Measurements from ENCODE around the gene MRLN.
"Not testable (repeated sequence)": the region's sequence is repeated elsewhere in the genome, so short reads cannot be mapped to it uniquely, and the experiment has no call there.

The MRLN gene

GRCh38 chr10:59793919-59794318 is 40.7 kb upstream of the MRLN start:
- no peaks in the 10 kb centered on the region for H3K79me2 ChIP-seq (ENCODE audit: insufficient read depth, low read length)
- H3K4me3 ChIP-seq (ENCODE audit: insufficient read depth, low read length, poor library complexity, severe bottlenecking), result no peak overlapping the region
- H4K20me1 ChIP-seq (ENCODE audit: low read depth, low read length), result no peaks in the 10 kb centered on the region
- H3F3A ChIP-seq (ENCODE audit: insufficient read depth), result no peaks in the 10 kb centered on the region
- H3K36me3 ChIP-seq (ENCODE audit: low read length), result peaks cover 26% of the 10 kb centered on the region
- H3K9me3 ChIP-seq (ENCODE audit: insufficient read depth, low read length), result no peaks in the 10 kb centered on the region
- H2AFZ ChIP-seq (ENCODE audit: low read depth, low read length, severe bottlenecking), result no peak overlapping the region
- no peaks in the 10 kb centered on the region for H3K27me3 ChIP-seq (ENCODE audit: low read length)
- H3K9me2 ChIP-seq (replicated peaks; ENCODE audit: insufficient read depth, low read length), result no peaks in the 10 kb centered on the region
- no peak overlapping the region for H3K27ac ChIP-seq (ENCODE audit: low read depth, low read length)
- H3K4me2 ChIP-seq (ENCODE audit: low read depth, low read length, poor library complexity, severe bottlenecking), result no peak overlapping the region
- no peak overlapping the region for H3K9ac ChIP-seq (ENCODE audit: low read length)
- TF ChIP-seq, protein P1, sequence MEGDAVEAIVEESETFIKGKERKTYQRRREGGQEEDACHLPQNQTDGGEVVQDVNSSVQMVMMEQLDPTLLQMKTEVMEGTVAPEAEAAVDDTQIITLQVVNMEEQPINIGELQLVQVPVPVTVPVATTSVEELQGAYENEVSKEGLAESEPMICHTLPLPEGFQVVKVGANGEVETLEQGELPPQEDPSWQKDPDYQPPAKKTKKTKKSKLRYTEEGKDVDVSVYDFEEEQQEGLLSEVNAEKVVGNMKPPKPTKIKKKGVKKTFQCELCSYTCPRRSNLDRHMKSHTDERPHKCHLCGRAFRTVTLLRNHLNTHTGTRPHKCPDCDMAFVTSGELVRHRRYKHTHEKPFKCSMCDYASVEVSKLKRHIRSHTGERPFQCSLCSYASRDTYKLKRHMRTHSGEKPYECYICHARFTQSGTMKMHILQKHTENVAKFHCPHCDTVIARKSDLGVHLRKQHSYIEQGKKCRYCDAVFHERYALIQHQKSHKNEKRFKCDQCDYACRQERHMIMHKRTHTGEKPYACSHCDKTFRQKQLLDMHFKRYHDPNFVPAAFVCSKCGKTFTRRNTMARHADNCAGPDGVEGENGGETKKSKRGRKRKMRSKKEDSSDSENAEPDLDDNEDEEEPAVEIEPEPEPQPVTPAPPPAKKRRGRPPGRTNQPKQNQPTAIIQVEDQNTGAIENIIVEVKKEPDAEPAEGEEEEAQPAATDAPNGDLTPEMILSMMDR (IDR thresholded peaks at IDR 0.05; ENCODE audit: insufficient read depth, low read length, poor library complexity, severe bottlenecking), result no peak
- no peak for TF ChIP-seq EZH2phosphoT487 (conservative IDR thresholded peaks at IDR 0.05; ENCODE audit: low read length)

GRCh38 chr10:59792812-59793211 is 39.6 kb upstream of the MRLN start:
- no peak overlapping the region for H3K4me2 ChIP-seq (ENCODE audit: low read depth, low read length, poor library complexity, severe bottlenecking)
- H3K27me3 ChIP-seq (ENCODE audit: low read length), result no peaks in the 10 kb centered on the region
- no peaks in the 10 kb centered on the region for H4K20me1 ChIP-seq (ENCODE audit: low read depth, low read length)
- H3K9ac ChIP-seq (ENCODE audit: low read length), result no peak overlapping the region
- no peaks in the 10 kb centered on the region for H3K9me3 ChIP-seq (ENCODE audit: insufficient read depth, low read length)
- no peak for TF ChIP-seq EZH2phosphoT487 (conservative IDR thresholded peaks at IDR 0.05; ENCODE audit: low read length)
- TF ChIP-seq, protein P1 (IDR thresholded peaks at IDR 0.05; ENCODE audit: insufficient read depth, low read length, poor library complexity, severe bottlenecking), result no peak
- no peaks in the 10 kb centered on the region for H3K79me2 ChIP-seq (ENCODE audit: insufficient read depth, low read length)
- no peaks in the 10 kb centered on the region for H3K9me2 ChIP-seq (replicated peaks; ENCODE audit: insufficient read depth, low read length)
- no peaks in the 10 kb centered on the region for H3F3A ChIP-seq (ENCODE audit: insufficient read depth)
- no peak overlapping the region for H3K4me3 ChIP-seq (ENCODE audit: insufficient read depth, low read length, poor library complexity, severe bottlenecking)
- no peak overlapping the region for H2AFZ ChIP-seq (ENCODE audit: low read depth, low read length, severe bottlenecking)
- H3K27ac ChIP-seq (ENCODE audit: low read depth, low read length), result no peak overlapping the region
- peaks cover 26% of the 10 kb centered on the region for H3K36me3 ChIP-seq (ENCODE audit: low read length)

GRCh38 chr10:59791601-59792000 is 38.3 kb upstream of the MRLN start:
- Histone ChIP-seq H3K9me2 (replicated peaks; ENCODE audit: insufficient read depth, low read length) (no peaks in the 10 kb centered on the region), H2AFZ (ENCODE audit: low read depth, low read length, severe bottlenecking) (no peak overlapping the region), H3F3A (ENCODE audit: insufficient read depth) (no peaks in the 10 kb centered on the region), H3K9me3 (ENCODE audit: insufficient read depth, low read length) (no peaks in the 10 kb centered on the region), H3K9ac (ENCODE audit: low read length) (no peak overlapping the region), H4K20me1 (ENCODE audit: low read depth, low read length) (no peaks in the 10 kb centered on the region), H3K27ac (ENCODE audit: low read depth, low read length) (no peak overlapping the region), H3K4me3 (ENCODE audit: insufficient read depth, low read length, poor library complexity, severe bottlenecking) (no peak overlapping the region), H3K36me3 (ENCODE audit: low read length) (peaks cover 19% of the 10 kb centered on the region), H3K27me3 (ENCODE audit: low read length) (no peaks in the 10 kb centered on the region), H3K79me2 (ENCODE audit: insufficient read depth, low read length) (no peaks in the 10 kb centered on the region), H3K4me2 (ENCODE audit: low read depth, low read length, poor library complexity, severe bottlenecking) (no peak overlapping the region)
- TF ChIP-seq, protein P1 (IDR thresholded peaks at IDR 0.05; ENCODE audit: insufficient read depth, low read length, poor library complexity, severe bottlenecking), result no peak
- no peak for TF ChIP-seq EZH2phosphoT487 (conservative IDR thresholded peaks at IDR 0.05; ENCODE audit: low read length)

DNA sequence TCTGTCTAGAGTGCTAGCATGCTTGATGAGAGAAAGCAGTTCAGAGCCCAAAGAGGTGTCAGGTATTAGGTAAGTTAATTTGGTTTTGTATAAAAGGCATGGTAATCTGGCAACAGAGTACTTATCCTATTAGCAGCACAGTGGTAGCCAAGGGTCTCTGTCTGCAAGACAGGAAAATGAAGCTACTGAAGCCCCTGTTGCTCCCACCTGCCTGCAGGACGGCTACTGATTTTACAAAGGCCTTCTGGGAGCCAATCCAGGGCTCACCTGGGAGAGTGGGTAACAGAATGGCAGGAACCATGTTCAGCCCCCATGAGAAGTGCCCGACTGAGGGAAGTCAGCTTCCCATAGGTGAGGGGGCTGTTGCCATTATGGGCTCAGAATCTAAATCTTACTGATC is 36.8 kb upstream of the MRLN start:
- H3K27me3 ChIP-seq (ENCODE audit: low read length); H3K9me3 ChIP-seq (ENCODE audit: insufficient read depth, low read length); H4K20me1 ChIP-seq (ENCODE audit: low read depth, low read length); H3K4me2 ChIP-seq (ENCODE audit: low read depth, low read length, poor library complexity, severe bottlenecking); H2AFZ ChIP-seq (ENCODE audit: low read depth, low read length, severe bottlenecking); H3K4me3 ChIP-seq (ENCODE audit: insufficient read depth, low read length, poor library complexity, severe bottlenecking); H3F3A ChIP-seq (ENCODE audit: insufficient read depth); H3K9me2 ChIP-seq (replicated peaks; ENCODE audit: insufficient read depth, low read length); H3K79me2 ChIP-seq (ENCODE audit: insufficient read depth, low read length); H3K27ac ChIP-seq (ENCODE audit: low read depth, low read length); H3K9ac ChIP-seq (ENCODE audit: low read length): not testable (repeated sequence)
- peaks cover 19% of the 10 kb centered on the region for H3K36me3 ChIP-seq (ENCODE audit: low read length)

- H3K27ac ChIP-seq (ENCODE audit: low read depth, low read length); H3K79me2 ChIP-seq (ENCODE audit: insufficient read depth, low read length); H3K4me3 ChIP-seq (ENCODE audit: insufficient read depth, low read length, poor library complexity, severe bottlenecking); H3K4me2 ChIP-seq (ENCODE audit: low read depth, low read length, poor library complexity, severe bottlenecking); H2AFZ ChIP-seq (ENCODE audit: low read depth, low read length, severe bottlenecking); H4K20me1 ChIP-seq (ENCODE audit: low read depth, low read length); H3K27me3 ChIP-seq (ENCODE audit: low read length); H3F3A ChIP-seq (ENCODE audit: insufficient read depth); H3K9me3 ChIP-seq (ENCODE audit: insufficient read depth, low read length); H3K9me2 ChIP-seq (replicated peaks; ENCODE audit: insufficient read depth, low read length); H3K9ac ChIP-seq (ENCODE audit: low read length): not testable (repeated sequence)
- peaks cover 19% of the 10 kb centered on the region for H3K36me3 ChIP-seq (ENCODE audit: low read length)
Measured at GRCh38 chr10:59788914-59789313, 35.7 kb upstream of the MRLN start.

- H3K27ac ChIP-seq (ENCODE audit: low read depth, low read length); H2AFZ ChIP-seq (ENCODE audit: low read depth, low read length, severe bottlenecking): not testable (repeated sequence)
Measured at GRCh38 chr10:59787032-59787431, 33.8 kb upstream of the MRLN start.

More at GRCh38 chr10:59787032-59787431, 33.8 kb upstream of the MRLN start:
- not testable (repeated sequence) for H3K4me2 ChIP-seq (ENCODE audit: low read depth, low read length, poor library complexity, severe bottlenecking); H3K9ac ChIP-seq (ENCODE audit: low read length); H3K4me3 ChIP-seq (ENCODE audit: insufficient read depth, low read length, poor library complexity, severe bottlenecking); H3K79me2 ChIP-seq (ENCODE audit: insufficient read depth, low read length); H3K36me3 ChIP-seq (ENCODE audit: low read length); H4K20me1 ChIP-seq (ENCODE audit: low read depth, low read length); H3F3A ChIP-seq (ENCODE audit: insufficient read depth); H3K27me3 ChIP-seq (ENCODE audit: low read length); H3K9me2 ChIP-seq (replicated peaks; ENCODE audit: insufficient read depth, low read length); H3K9me3 ChIP-seq (ENCODE audit: insufficient read depth, low read length)
